Small intestine (tissue), 7 donors: ENCODE results near the gene RPL39L. TPM values are rescaled to one million over a fixed set of nuclear protein-coding genes. Genes with fewer than 3 reads are reported as not detected.

Experiments used
- DNase-seq, 2 donors: peaks; one replicate each; pipeline versions ENCODE4 v3.0.0 to v3.0.0-alpha.2; 2013
- FAIRE-seq: peaks from 2 replicates; lab custom pipeline; 2012; peaks lifted over from hg19 to GRCh38; lab: Jason Lieb, UNC
- H3K27ac ChIP-seq, 3 donors: one replicate each; pipeline ENCODE4 v1.5.1; 2013; ENCODE audit warnings: low read length in 2 of 3, mild to moderate bottlenecking in 2 of 3, control low read depth in 1 of 3, inconsistent platforms in 1 of 3, low read depth in 1 of 3, moderate library complexity in 1 of 3
- H3K27me3 ChIP-seq, 3 donors: one replicate each; pipeline ENCODE4 v1.6.1; 2013; ENCODE audit warnings: low read length in 3 of 3, inconsistent platforms in 1 of 3; ENCODE audit not compliant: control insufficient read depth in 3 of 3, insufficient read depth in 3 of 3
- H3K36me3 ChIP-seq, 3 donors: one replicate each; pipeline ENCODE4 v1.6.1; 2013; ENCODE audit warnings: low read length in 3 of 3, inconsistent platforms in 1 of 3, low read depth in 1 of 3, mild to moderate bottlenecking in 1 of 3, moderate library complexity in 1 of 3; ENCODE audit not compliant: control insufficient read depth in 3 of 3, insufficient read depth in 2 of 3
- H3K4me1 ChIP-seq, 3 donors: one replicate each; pipeline ENCODE4 v1.6.1; 2013; ENCODE audit warnings: low read length in 2 of 3, inconsistent platforms in 1 of 3, low read depth in 1 of 3, mild to moderate bottlenecking in 1 of 3, moderate library complexity in 1 of 3; ENCODE audit not compliant: control insufficient read depth in 3 of 3, insufficient read depth in 2 of 3
- H3K4me3 ChIP-seq, 3 donors: one replicate each; pipeline ENCODE4 v1.5.1; 2013; ENCODE audit warnings: low read length in 3 of 3, control low read depth in 1 of 3, inconsistent platforms in 1 of 3, low read depth in 1 of 3, mild to moderate bottlenecking in 1 of 3, moderate library complexity in 1 of 3
- H3K9me3 ChIP-seq, 2 donors: one replicate each; pipeline ENCODE4 v1.6.1; 2013; ENCODE audit warnings: low read depth in 1 of 2, low read length in 1 of 2; ENCODE audit not compliant: control insufficient read depth in 2 of 2, insufficient read depth in 1 of 2
- WGBS, 3 donors: extraction: QIAGEN DNeasy Blood & Tissue Kit; methylation state at CpG; one replicate each; pipeline ENCODE4 v1.1.7; 2013; 5-methylcytosine and 5-hydroxymethylcytosine counted together
- polyA plus RNA-seq, 4 donors: library from polyadenylated mRNA; stranded (reverse) in 3 of 4; unstranded in 1 of 4; fragments of 200-250 nt in 3 of 4; fragments of 120-200 nt in 1 of 4; gene quantifications; one replicate each; pipeline versions ENCODE4 v1.2.1 to v1.2.3, GENCODE V29; 2013
- donor health status: healthy with polysubstance abuse.
- donor health status: control.
- donor health status: control.
- donor health status: Bipolar disorder and iron deficiency.
- donor health status: healthy.

The RPL39L gene
- polyA plus RNA-seq, 4 donors = 2.7 to 18.6 (median 8.3) TPM

DNA sequence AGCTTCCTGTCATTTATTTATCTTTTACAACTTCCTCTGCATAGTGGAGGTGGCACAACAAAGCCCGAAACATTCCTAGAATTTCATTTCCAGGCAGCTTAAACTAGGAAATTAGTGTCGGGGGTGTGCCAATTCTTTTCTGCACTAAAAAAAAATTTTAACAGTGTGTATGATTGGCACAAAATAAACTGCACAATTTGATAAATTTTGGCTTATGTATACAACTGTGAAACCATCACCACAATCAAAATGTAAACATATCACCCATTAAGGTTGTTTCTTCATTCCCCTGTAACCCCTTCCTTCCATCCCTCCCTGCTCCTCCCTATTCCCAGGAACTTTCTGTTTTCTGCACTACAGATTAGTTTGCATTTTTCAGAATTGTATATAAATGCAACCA lies 54.7 kb downstream of the RPL39L start:
- no peak for FAIRE-seq
- no peaks in the 10 kb centered on the region for H3K36me3 ChIP-seq
- H3K27ac ChIP-seq = no peak overlapping the region
- H3K4me3 ChIP-seq = no peak overlapping the region
- H3K27me3 ChIP-seq = no peaks in the 10 kb centered on the region
- 49 to 85% (median 83%) methylated on average over 2 of the region's 2 CpGs for whole genome bisulfite sequencing, 3 donors
- DNase-seq = no peak
- peaks cover 0 to 11% of the 10 kb centered on the region in 2 donors for H3K9me3 ChIP-seq
- no peaks in the 10 kb centered on the region for H3K4me1 ChIP-seq

DNA sequence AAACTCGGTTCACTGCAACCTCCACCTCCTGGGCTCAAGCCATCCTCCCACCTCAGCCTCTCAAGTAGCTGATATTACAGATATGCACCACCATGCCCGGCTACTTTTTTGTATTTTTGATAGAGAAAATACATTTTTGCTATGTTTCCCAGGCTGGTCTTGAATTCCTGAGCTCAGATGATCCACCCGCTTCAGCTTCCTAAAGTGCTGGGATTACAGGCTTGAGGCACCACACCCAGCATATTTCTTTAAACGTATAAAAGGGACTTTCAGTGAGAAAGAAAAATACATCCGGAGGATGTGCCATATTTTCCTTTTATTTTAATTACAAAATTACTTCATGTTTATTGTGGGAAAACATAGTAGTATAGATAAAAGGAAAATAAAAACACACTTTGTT lies 55.2 kb downstream of the RPL39L start:
- no peak for FAIRE-seq

DNA sequence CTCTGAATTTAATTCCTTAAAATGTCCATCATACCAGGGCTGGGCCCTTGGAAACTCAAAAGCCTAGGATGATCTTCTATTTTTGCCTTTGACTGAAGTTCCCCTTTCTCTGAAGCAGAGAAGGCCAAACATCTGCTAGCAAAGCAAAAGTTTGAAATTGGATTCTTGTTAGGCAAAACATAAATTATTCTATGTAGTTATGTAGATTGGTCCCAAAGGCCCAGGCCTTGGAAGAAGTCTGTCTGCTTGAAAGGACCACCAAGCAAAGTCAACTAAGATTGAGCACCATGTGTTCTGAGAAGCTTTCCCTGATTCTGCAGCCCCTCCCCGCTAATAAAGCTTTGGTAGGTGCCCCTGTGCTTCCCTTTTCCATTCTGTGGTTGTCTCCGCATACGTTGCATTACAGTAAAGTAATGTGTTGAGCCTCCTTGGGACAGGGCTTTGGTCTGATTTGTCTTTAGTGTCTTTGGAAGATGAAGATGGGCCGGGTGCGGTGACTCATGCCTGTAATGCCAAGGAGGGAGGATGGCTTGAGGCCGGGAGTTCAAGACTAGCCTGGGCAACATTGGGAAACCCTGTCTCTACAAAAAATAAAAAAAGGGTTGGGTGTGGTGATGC lies 56.4 kb downstream of the RPL39L start:
- 93 to 96% (median 94%) methylated on average over 6 of the region's 6 CpGs for WGBS, 3 donors
- no peaks in the 10 kb centered on the region for H3K4me1 ChIP-seq
- H3K27ac ChIP-seq = no peak overlapping the region
- FAIRE-seq (no peak), DNase-seq (no peak)
- no peak overlapping the region for H3K4me3 ChIP-seq
- no peaks in the 10 kb centered on the region for H3K27me3 ChIP-seq
- H3K9me3 ChIP-seq = peaks cover 0 to 11% of the 10 kb centered on the region in 2 donors
- H3K36me3 ChIP-seq = peaks cover 0 to 4% (median 0%) of the 10 kb centered on the region in 3 donors

More for the DNA sequence above, 55.2 kb downstream of the RPL39L start:
- H3K9me3 ChIP-seq = peaks cover 0 to 11% of the 10 kb centered on the region in 2 donors
- H3K4me3 ChIP-seq = no peak overlapping the region
- peaks cover 0 to 3% (median 0%) of the 10 kb centered on the region in 3 donors for H3K36me3 ChIP-seq
- H3K27me3 ChIP-seq = no peaks in the 10 kb centered on the region
- 69 to 83% (median 76%) methylated on average over 5 of the region's 5 CpGs for WGBS, 3 donors
- DNase-seq = no peak
- H3K4me1 ChIP-seq = no peaks in the 10 kb centered on the region
- H3K27ac ChIP-seq = no peak overlapping the region

DNA sequence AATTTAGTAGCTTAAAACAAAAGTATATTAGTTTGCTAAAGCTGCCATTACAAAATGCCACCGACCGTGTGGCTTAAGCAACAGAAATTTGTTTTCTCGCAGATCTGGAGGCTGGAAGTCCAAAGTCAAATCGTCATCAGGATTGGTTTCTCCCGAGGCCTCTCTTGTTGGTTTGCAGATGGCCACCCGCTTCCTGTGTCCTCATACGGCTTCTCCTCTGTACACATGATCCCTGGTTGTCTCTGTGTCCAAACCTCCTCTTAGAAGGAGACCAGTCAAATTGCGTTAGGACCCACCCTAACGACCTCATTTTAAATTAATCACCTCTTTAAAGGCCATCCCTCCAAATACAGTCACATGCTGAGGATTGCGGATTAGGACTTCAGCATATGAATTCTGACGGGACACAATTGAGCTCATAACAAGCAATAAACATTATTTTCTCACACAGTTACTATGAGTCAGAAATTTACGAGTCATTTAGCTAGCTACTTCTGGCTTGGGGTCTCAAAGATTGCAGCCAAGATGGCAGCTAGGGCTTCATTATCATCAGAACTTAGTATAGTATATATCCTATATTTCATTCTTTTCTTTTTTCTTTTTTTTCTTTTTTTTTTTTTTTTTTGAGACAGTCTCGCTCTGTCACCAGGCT lies 58.4 kb downstream of the RPL39L start:
- H3K27ac ChIP-seq = no peak overlapping the region
- DNase-seq (no peak), FAIRE-seq (no peak)
- WGBS, 3 donors = 88 to 93% (median 92%) methylated on average over 13 of the region's 13 CpGs
- no peaks in the 10 kb centered on the region for H3K27me3 ChIP-seq
- no peak overlapping the region for H3K4me3 ChIP-seq
- H3K4me1 ChIP-seq = no peaks in the 10 kb centered on the region
- H3K9me3 ChIP-seq = peaks cover 0 to 5% of the 10 kb centered on the region in 2 donors
- H3K36me3 ChIP-seq = peaks cover 0 to 22% (median 0%) of the 10 kb centered on the region in 3 donors

DNA sequence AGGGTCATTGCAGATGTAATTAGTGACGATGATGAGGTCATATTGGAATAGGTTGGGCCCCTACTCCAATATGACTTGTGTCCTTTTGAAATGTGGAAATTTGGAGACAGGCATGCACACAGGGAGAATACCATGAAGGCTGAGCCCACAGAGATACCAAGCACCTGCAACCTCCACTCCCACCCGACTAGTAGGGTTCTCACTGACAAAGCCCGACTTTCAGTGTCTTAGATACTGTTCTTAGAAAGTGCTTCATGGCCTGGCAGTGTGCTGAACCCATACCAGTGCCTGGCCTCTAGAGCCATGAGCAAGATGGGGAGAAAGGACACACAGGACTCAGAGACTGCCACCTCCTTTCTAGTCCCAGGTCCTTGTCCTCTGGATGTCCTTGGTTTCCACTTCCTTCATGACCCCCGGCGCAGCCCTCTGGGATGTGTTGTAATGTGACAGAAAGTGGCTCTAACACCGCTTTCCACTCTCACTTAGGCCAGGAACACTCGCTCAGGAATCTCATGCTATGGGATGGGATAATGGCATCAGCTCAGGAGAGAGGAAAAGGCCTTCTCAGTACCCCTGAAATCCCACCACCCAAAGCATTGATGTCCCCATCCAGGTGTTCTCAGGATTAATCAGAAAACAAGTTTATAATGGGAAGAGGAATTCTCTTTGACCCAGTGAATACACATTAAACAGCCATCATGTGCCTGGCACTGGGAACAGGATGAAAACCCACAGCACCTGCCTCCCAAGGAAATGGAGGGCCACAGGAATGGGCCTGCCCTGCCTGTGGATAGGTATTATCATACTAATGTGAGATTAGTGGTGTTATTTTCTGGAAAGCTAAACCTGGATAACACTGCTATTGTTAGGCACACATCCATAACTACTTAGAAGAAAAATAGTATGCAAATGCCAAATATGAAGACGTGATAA lies 59.9 kb downstream of the RPL39L start:
- no peak overlapping the region for H3K27ac ChIP-seq
- WGBS, 3 donors = 82 to 94% (median 84%) methylated on average over 8 of the region's 8 CpGs
- H3K4me3 ChIP-seq = no peak overlapping the region
- no peaks in the 10 kb centered on the region for H3K27me3 ChIP-seq
- H3K4me1 ChIP-seq = no peaks in the 10 kb centered on the region
- DNase-seq = no peak
- H3K9me3 ChIP-seq = no peaks in the 10 kb centered on the region
- H3K36me3 ChIP-seq = peaks cover 0 to 32% (median 0%) of the 10 kb centered on the region in 3 donors
- FAIRE-seq = no peak

DNA sequence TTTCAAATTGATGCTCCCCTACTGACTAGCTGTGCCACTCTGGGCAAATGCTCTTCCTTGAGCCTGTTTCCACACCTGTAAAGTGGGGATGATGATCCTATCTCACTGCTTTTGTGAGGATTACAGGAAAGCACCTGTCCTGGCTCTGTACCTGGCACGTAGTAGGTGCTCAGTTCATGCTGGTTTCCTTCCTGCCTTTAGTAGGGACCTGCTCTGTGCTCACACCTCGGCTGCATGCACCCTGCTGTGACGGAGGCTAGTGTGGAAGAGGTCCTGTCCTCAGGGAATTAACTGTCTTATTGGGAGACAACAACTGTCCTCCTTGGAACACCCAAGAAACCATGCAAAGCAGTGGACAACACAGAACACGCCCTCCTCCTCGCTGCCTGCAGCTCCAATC lies 61.8 kb downstream of the RPL39L start:
- H3K9me3 ChIP-seq = no peaks in the 10 kb centered on the region
- no peak for FAIRE-seq
- H3K36me3 ChIP-seq = peaks cover 0 to 42% (median 0%) of the 10 kb centered on the region in 3 donors
- no peak overlapping the region for H3K27ac ChIP-seq
- no peaks in the 10 kb centered on the region for H3K27me3 ChIP-seq
- H3K4me3 ChIP-seq = no peak overlapping the region
- no peak for DNase-seq
- 88 to 92% (median 91%) methylated on average over 5 of the region's 5 CpGs for WGBS, 3 donors
- H3K4me1 ChIP-seq = peaks cover 0 to 17% (median 0%) of the 10 kb centered on the region in 3 donors

DNA sequence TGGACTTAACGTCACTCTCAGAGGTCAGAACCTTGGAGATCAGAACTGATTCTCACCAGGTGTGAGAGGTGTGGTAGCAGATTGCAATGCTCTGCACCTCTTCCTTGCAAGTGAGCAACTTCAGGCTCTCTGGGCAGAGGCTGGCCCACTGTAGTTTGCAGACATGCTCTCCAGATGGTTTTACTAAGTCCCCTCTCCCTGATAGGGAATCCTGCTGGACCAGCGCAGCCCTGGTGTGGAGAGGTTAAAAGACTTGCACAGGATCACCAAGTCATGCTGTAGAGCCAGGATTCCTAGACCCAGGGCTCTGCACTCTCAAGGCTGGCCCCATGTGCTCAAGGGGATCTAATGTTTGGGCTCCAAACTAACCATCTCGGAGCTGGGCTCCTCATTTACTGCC lies 62.2 kb downstream of the RPL39L start:
- no peak overlapping the region for H3K27ac ChIP-seq
- WGBS, 3 donors = 83 to 92% (median 89%) methylated on average over 3 of the region's 3 CpGs
- peaks cover 0 to 43% (median 0%) of the 10 kb centered on the region in 3 donors for H3K36me3 ChIP-seq

DNA sequence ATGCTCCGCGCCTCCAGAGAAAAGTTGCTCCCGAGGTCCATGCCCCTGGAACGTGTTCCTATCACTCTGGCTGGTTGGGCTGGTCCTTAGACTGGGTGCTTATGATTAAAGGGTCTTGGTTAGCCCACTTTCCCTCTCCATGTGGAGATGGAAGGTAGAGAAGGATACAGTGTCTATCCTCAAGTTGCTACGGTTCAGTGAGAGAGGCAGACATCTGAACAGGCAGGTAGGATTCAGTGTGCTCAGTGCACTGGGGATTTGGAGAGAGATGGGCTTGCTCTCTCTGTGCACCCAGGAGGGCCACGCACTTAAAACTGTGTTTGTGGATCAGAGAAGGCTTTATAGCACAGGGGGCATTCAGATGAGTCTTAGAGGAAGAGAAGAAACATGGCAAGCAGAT lies 63.0 kb downstream of the RPL39L start:
- no peak for DNase-seq
- Histone ChIP-seq H3K27me3 (no peaks in the 10 kb centered on the region), H3K4me3 (no peak overlapping the region), H3K36me3 (peaks cover 0 to 45% (median 0%) of the 10 kb centered on the region in 3 donors), H3K9me3 (no peaks in the 10 kb centered on the region), H3K27ac (no peak overlapping the region), H3K4me1 (peaks cover 0 to 26% (median 0%) of the 10 kb centered on the region in 3 donors)
- WGBS, 3 donors = 93 to 97% (median 94%) methylated on average over 6 of the region's 6 CpGs
- no peak for FAIRE-seq

More for the DNA sequence above, 62.2 kb downstream of the RPL39L start:
- no peak for DNase-seq
- Histone ChIP-seq H3K9me3 (no peaks in the 10 kb centered on the region), H3K27me3 (no peaks in the 10 kb centered on the region), H3K4me3 (no peak overlapping the region), H3K4me1 (peaks cover 0 to 21% (median 0%) of the 10 kb centered on the region in 3 donors)
- no peak for FAIRE-seq
